H9 (cell line): Measurements from ENCODE around the gene SELENOF. TPM values are rescaled to one million over a fixed set of nuclear protein-coding genes. Genes with fewer than 3 reads are reported as not detected.

Source experiments
- DNase-seq: peaks from one replicate; pipeline ENCODE4 v3.0.0-alpha.2; 2017
- H2AFZ ChIP-seq: one replicate; pipeline ENCODE4 v1.6.1; 2013; ENCODE audit warnings: mild to moderate bottlenecking, low read length, control low read depth, moderate library complexity
- H2AK5ac ChIP-seq: 2 replicates; pipeline ENCODE4 v1.6.1; 2013; ENCODE audit warnings: low read length, control low read depth, mixed read lengths; ENCODE audit not compliant: insufficient read length
- H2BK120ac ChIP-seq: one replicate; pipeline ENCODE4 v1.6.1; 2013; ENCODE audit warnings: low read depth, mild to moderate bottlenecking, low read length, control low read depth, inconsistent platforms; ENCODE audit not compliant: poor library complexity, severe bottlenecking
- H2BK12ac ChIP-seq: 2 replicates; pipeline ENCODE4 v1.6.1; 2013; ENCODE audit warnings: low read length, control low read depth, mixed read lengths, low read depth; ENCODE audit not compliant: insufficient read length
- H2BK15ac ChIP-seq: 2 replicates; pipeline ENCODE4 v1.6.1; 2013; ENCODE audit warnings: low read depth, low read length, control low read depth
- H2BK20ac ChIP-seq: one replicate; pipeline ENCODE4 v1.6.1; 2013; ENCODE audit warnings: low read depth, mild to moderate bottlenecking, low read length, control low read depth, inconsistent platforms; ENCODE audit not compliant: poor library complexity, severe bottlenecking
- H2BK5ac ChIP-seq: 2 replicates; pipeline ENCODE4 v1.6.1; 2013; ENCODE audit warnings: low read length, control low read depth, mixed read lengths; ENCODE audit not compliant: insufficient read length
- H3K14ac ChIP-seq: 2 replicates; pipeline ENCODE4 v1.6.1; 2013; ENCODE audit warnings: low read length, control low read depth; ENCODE audit not compliant: insufficient read depth
- H3K18ac ChIP-seq: 2 replicates; pipeline ENCODE4 v1.6.1; 2013; ENCODE audit warnings: low read depth, mild to moderate bottlenecking, mixed read lengths, low read length, control low read depth; ENCODE audit not compliant: insufficient read length
- H3K23ac ChIP-seq: 2 replicates; pipeline ENCODE4 v1.6.1; 2013; ENCODE audit warnings: low read length, control low read depth, mixed read lengths, low read depth; ENCODE audit not compliant: insufficient read length
- H3K23me2 ChIP-seq: 2 replicates; pipeline ENCODE4 v1.6.1; 2013; ENCODE audit warnings: low read depth, mild to moderate bottlenecking, mixed read lengths, low read length, control low read depth; ENCODE audit not compliant: insufficient read length, poor library complexity, severe bottlenecking
- H3K27ac ChIP-seq: 2 replicates; pipeline ENCODE4 v1.5.1; 2013; ENCODE audit warnings: low read length, control low read depth, mixed read lengths, low read depth; ENCODE audit not compliant: insufficient read length
- H3K27me3 ChIP-seq: 2 replicates; pipeline ENCODE4 v1.6.1; 2013; ENCODE audit warnings: low read length, control low read depth, inconsistent platforms; ENCODE audit not compliant: insufficient read depth
- H3K4ac ChIP-seq: 2 replicates; pipeline ENCODE4 v1.6.1; 2013; ENCODE audit warnings: low read depth, mild to moderate bottlenecking, control low read depth, inconsistent platforms, low read length, moderate library complexity
- H3K4me1 ChIP-seq: 2 replicates; pipeline ENCODE4 v1.6.1; 2013; ENCODE audit warnings: low read length, control low read depth, inconsistent platforms; ENCODE audit not compliant: insufficient read depth
- H3K4me2 ChIP-seq: 2 replicates; pipeline ENCODE4 v1.6.1; 2013; ENCODE audit warnings: low read length, control low read depth, mixed read lengths; ENCODE audit not compliant: insufficient read length, insufficient read depth
- H3K56ac ChIP-seq: 2 replicates; pipeline ENCODE4 v1.6.1; 2013; ENCODE audit warnings: low read depth, mild to moderate bottlenecking, mixed read lengths, low read length, control low read depth; ENCODE audit not compliant: insufficient read length
- H3K79me1 ChIP-seq: 2 replicates; pipeline ENCODE4 v1.6.1; 2013; ENCODE audit warnings: low read depth, mild to moderate bottlenecking, moderate library complexity, low read length, control low read depth, inconsistent platforms; ENCODE audit not compliant: insufficient read depth, poor library complexity, severe bottlenecking
- H3K79me2 ChIP-seq: 2 replicates; pipeline ENCODE4 v1.6.1; 2013; ENCODE audit warnings: low read length, control low read depth, inconsistent platforms; ENCODE audit not compliant: insufficient read depth
- H3K9ac ChIP-seq: 2 replicates; pipeline ENCODE4 v1.6.1; 2013; ENCODE audit warnings: low read length, control low read depth, mixed read lengths; ENCODE audit not compliant: insufficient read length; ENCODE audit errors: extremely low read depth
- H3K9me3 ChIP-seq: one replicate; pipeline ENCODE4 v1.6.1; 2013; ENCODE audit warnings: low read depth, low read length, inconsistent platforms; ENCODE audit not compliant: control insufficient read depth
- H3T11ph ChIP-seq: one replicate; pipeline ENCODE4 v1.6.1; 2013; ENCODE audit warnings: mild to moderate bottlenecking, low read length, control low read depth, inconsistent platforms
- H4K20me1 ChIP-seq: one replicate; pipeline ENCODE4 v1.6.1; 2013; ENCODE audit not compliant: control insufficient read depth, insufficient read length, insufficient read depth
- H4K5ac ChIP-seq: 2 replicates; pipeline ENCODE4 v1.6.1; 2013; ENCODE audit warnings: low read depth, mild to moderate bottlenecking, mixed read lengths, low read length, control low read depth; ENCODE audit not compliant: insufficient read length
- H4K8ac ChIP-seq: replicated peaks from 2 replicates; pipeline ENCODE4 v1.6.1; 2013; ENCODE audit warnings: low read length, control low read depth, mixed read lengths, low read depth; ENCODE audit not compliant: insufficient read length
- H4K91ac ChIP-seq: 2 replicates; pipeline ENCODE4 v1.6.1; 2013; ENCODE audit warnings: low read depth, mild to moderate bottlenecking, moderate library complexity, mixed read lengths, low read length, control low read depth; ENCODE audit not compliant: insufficient read length
- H3K27ac Mint-ChIP-seq, 3 experiments: 2 replicates in 2 of 3; 3 replicates in 1 of 3; pipeline ENCODE4 v1.8.0; 2020 to 2021; ENCODE audit warnings: mixed read lengths in 3 of 3, mild to moderate bottlenecking in 1 of 3, moderate library complexity in 1 of 3
- H3K27me3 Mint-ChIP-seq: 2 replicates; pipeline ENCODE4 v1.8.0; 2021; ENCODE audit warnings: low read depth, mild to moderate bottlenecking, moderate library complexity, mixed read lengths
- H3K36me3 Mint-ChIP-seq, 3 experiments: 2 replicates in 2 of 3; 3 replicates in 1 of 3; pipeline ENCODE4 v1.8.0; 2020 to 2021; ENCODE audit warnings: low read depth in 3 of 3, mixed read lengths in 3 of 3; ENCODE audit not compliant: insufficient read depth in 1 of 3
- H3K4me1 Mint-ChIP-seq, 2 experiments: 2 replicates each; pipeline ENCODE4 v1.8.0; 2020; ENCODE audit warnings: mixed read lengths in 2 of 2
- H3K4me3 Mint-ChIP-seq, 2 experiments: 2 replicates in 1 of 2; 3 replicates in 1 of 2; pipeline ENCODE4 v1.8.0; 2020 to 2021; ENCODE audit warnings: mild to moderate bottlenecking in 2 of 2, mixed read lengths in 2 of 2, moderate library complexity in 1 of 2
- H3K9me3 Mint-ChIP-seq, 2 experiments: 2 replicates in 1 of 2; 3 replicates in 1 of 2; pipeline ENCODE4 v1.8.0; 2020; ENCODE audit warnings: mild to moderate bottlenecking in 2 of 2, mixed read lengths in 2 of 2, moderate library complexity in 1 of 2
- CTCF ChIP-seq: fragments of 200-600 bp; sonication (generic); conservative IDR thresholded peaks from 3 replicates; pipeline ENCODE4 v1.8.0; 2021; ENCODE audit warnings: antibody characterized with exemption, mild to moderate bottlenecking
- WGBS: extraction: QIAGEN DNeasy Blood & Tissue Kit; methylation state at CpG from one replicate; pipeline ENCODE4 v1.1.7; 2013; ENCODE audit warnings: missing lambda C conversion rate, low lambda C conversion rate, mixed read lengths; ENCODE audit not compliant: insufficient read length; ENCODE audit errors: extremely low coverage; 5-methylcytosine and 5-hydroxymethylcytosine counted together
- total RNA-seq: library from RNA; stranded (reverse); gene quantifications from 2 replicates; pipeline ENCODE4 v1.2.1, GENCODE V29; 2021

SELENOF gene
- total RNA-seq, 1 experiment from 2014 or later, result 143 TPM

DNA sequence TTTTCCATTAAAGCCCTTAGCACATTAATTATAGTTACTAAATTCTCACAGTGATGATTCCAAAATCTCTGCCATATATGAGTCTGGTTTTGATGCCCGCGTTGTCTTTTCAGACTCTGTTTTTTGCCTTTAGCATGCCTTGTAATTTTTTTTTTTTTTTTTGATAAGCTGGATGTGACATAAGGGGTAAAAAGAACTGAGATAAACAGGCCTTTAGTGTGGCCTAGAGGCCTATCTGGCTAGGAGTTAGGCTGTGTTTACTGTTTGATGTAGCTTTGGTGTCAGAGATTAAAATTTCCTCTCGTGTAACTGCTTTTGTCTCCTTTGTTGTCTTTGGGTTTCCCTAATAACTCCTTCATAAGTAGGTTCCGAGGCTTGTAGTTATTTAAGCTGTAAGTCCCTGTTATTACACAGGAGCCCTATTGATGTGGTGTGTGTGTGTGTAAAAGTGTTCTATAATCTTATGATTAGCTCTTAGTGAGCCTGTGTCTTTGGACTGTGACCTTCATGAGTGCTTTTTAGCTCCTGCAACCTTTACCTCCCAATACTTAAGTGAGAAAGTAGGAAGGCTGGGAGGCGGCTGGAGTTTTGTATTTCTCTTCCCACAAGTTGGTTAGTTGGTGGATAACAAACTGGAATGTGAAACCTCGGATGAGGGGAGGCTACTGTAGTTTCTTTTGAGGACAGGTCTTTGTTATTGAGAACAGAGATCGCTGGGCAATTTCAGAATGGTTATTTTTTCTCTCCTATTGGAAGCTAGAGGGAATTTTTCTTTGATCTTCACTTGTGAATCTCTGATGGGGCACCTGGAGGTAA, 19.8 kb upstream of the SELENOF start:
- Histone ChIP-seq H3K4ac (no peak overlapping the region; the same call in 1 of the 2 replicates), H2AFZ (no peak overlapping the region), H3K4me2 (peak overlapping the region; percentile 17), H3K14ac (no peak overlapping the region), H4K20me1 (no peaks in the 10 kb centered on the region), H3K9me3 (no peaks in the 10 kb centered on the region), H2AK5ac (no peak overlapping the region), H2BK120ac (no peak overlapping the region), H3K56ac (no peak overlapping the region), H3K4me1 (peaks cover 2% of the 10 kb centered on the region; the same call in 1 of the 2 replicates), H4K91ac (no peak overlapping the region), H3K27ac (peak overlapping the region; percentile 88), H4K8ac (no peak overlapping the region), H2BK5ac (no peak overlapping the region), H2BK12ac (no peak overlapping the region), H2BK15ac (no peak overlapping the region), H3K9ac (no peak overlapping the region), H3K18ac (no peak overlapping the region), H3K79me1 (no peaks in the 10 kb centered on the region), H3K23ac (no peak overlapping the region), H3K79me2 (peaks cover 9% of the 10 kb centered on the region; the same call in 1 of the 2 replicates), H3K23me2 (no peaks in the 10 kb centered on the region), H2BK20ac (peak overlapping the region; percentile 84), H3T11ph (no peak overlapping the region), H4K5ac (no peak overlapping the region), H3K27me3 (no peaks in the 10 kb centered on the region)
- no peak for TF ChIP-seq CTCF
- peak overlapping the region; percentile 32 to 53; a peak in 4 of 5 replicates for H3K4me3 Mint-ChIP-seq
- H3K27ac Mint-ChIP-seq, result peak overlapping the region; percentile 96 to 98 (median 97)
- peak; percentile 32 for DNase-seq
- H3K9me3 Mint-ChIP-seq, result no peaks in the 10 kb centered on the region
- no peaks in the 10 kb centered on the region for H3K36me3 Mint-ChIP-seq
- H3K4me1 Mint-ChIP-seq, result peaks cover 37 to 43% of the 10 kb centered on the region in 2 experiments
- WGBS, result no CpG with 5 or more reads among the region's 7 CpGs
- no peaks in the 10 kb centered on the region for H3K27me3 Mint-ChIP-seq
